Stimulated activated CD8-positive, alpha-beta memory T cell treated with anti-CD3 and anti-CD28 coated beads, Interleukin-2, amount 100 ng/mL, for 1 hour (primary cell): ENCODE data around the gene RBMS3.

Experiments used
- DNase-seq, 2 donors: peaks; one replicate each; pipeline ENCODE4 v3.0.0-alpha.2; 2020; ENCODE audit warnings: low read depth in 2 of 2

The RBMS3 gene

GRCh38 chr3:29679944-29680343, 399.1 kb downstream of the RBMS3 start:
- DNase-seq = no peak

DNA sequence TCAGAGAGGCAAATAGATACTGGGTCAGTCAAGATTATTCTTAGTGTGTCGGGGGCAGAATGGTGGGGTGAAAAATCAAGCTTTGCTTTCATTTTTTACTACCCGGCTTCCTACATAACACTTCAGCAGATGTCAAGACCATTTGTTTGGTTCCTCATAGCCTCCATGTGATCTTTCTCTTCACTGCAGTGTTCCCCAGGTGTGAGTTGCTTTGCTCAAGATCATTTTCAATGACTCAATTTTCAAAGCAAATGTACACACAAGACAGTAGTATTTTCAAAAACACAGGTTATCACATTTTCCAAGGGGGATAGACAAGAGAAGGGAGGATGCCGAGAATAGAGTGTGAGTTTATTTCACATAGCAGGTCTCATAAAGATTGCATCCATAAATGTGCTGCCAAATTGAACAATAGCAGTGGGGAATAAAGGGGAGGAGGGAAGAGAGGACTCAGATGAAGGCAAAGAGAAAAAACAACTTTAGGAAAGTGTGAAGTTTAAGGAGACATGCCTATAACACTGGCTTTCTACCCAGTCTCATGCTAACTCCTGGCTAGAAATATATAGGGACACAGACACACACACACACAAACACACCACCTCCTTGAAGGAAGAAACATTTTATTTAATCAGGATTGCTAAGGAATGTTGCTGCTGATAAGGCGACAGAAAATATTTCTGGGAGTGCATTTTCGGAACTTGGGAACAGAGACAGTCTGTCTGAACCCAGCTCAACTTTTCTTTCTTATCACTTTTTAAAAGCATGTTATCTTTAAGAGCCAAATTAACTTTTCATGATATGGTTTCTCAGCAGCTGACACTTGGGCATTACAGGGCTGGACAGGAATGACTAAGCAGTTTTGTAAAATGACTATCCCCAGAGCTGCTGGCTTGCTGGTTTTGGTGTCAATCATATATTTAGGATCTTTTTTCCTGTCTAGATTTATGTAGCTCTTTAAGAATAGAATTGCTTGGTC, 402.4 kb downstream of the RBMS3 start:
- no peak for DNase-seq

- no peak for DNase-seq
These were observed 406.2 kb downstream of the RBMS3 start for GRCh38 chr3:29686889-29687592.

GRCh38 chr3:29690686-29691353, 409.9 kb downstream of the RBMS3 start:
- no peak for DNase-seq

DNA sequence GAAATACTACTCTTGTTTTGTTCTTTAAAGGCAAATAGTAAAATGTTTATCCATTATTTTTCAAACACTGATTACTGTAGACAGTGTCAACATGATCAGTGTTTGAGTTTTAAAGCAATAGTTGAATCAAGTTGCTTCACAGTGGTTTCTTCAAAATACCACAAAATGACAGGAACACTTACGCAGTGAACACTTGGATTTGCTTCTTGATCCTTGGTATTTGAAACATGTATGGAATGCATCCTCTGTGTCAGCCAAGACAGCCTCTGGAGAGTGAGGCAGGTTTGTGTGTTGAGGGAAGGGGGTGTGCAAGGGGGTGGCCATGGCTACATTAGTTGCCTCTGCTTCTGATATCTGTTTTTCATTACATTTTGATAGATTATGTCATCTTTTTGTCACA, 413.0 kb downstream of the RBMS3 start:
- DNase-seq = no peak

DNA sequence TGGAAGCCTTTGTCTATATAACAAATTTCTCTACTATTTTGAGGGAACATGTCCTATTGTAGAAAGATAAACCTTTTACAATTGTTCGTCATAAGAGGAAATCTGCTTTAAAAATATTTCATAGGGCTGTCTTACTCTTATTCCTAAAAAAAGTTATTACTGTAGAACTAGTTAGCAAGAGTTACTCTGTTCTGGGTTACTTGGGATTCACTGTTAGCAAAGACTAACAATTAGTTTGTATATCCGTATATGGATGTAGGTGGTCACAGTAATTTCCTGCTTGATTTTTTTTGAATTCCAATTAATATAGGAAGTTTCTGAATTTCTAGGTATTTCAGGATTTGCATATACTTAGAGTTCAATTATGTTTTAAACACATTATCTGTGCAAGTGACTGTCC, 413.5 kb downstream of the RBMS3 start:
- no peak for DNase-seq

- no peak for DNase-seq
These were observed 413.9 kb downstream of the RBMS3 start for GRCh38 chr3:29694783-29695182.

GRCh38 chr3:29695201-29695600, 414.3 kb downstream of the RBMS3 start:
- DNase-seq = no peak

- DNase-seq = no peak
These were observed 414.9 kb downstream of the RBMS3 start for GRCh38 chr3:29695643-29696198.

DNA sequence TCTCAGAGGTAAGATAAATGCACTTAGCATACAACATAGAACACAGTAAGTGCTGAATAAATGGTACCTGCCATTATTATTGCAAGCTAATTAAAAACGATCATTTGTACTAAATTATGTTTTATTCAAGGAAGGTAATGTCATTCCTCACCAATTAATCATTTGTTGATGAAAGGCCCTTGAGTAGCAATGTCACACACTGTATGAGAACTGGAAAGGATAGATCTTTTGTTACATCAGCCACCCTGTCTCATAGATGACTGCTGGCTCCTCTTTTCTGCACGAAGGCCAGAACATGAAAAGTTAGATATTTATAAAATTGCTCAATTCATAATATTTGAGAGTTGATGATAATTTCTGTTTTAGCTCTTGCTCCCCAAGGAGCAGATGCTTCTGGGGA, 415.4 kb downstream of the RBMS3 start:
- DNase-seq = no peak

- no peak for DNase-seq
These were observed 417.1 kb downstream of the RBMS3 start for GRCh38 chr3:29697989-29698388.

DNA sequence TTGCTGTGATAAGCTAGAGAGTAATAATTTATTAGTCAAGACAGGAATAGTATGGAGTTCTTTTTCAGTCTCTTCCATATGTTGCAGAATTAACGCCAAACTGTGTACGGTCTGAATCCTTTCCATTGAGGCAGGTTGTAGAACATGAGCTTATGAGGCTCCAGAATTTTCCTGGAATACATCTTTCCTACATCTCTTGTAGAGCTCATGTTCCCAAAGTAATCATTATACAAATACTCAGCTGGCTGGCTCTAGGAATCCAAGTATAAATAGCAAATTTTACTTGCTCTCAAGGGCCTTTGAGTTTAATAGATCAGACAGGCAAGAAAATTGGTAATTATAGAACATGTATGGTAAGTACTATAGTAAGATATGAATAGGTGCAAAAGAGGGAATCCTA, 419.4 kb downstream of the RBMS3 start:
- no peak for DNase-seq

- no peak for DNase-seq
These were observed 420.6 kb downstream of the RBMS3 start for GRCh38 chr3:29701326-29701983.

- DNase-seq = no peak
These were observed 425.3 kb downstream of the RBMS3 start for GRCh38 chr3:29705906-29706844.

- DNase-seq = no peak
These were observed 428.0 kb downstream of the RBMS3 start for GRCh38 chr3:29708884-29709283.

- no peak for DNase-seq
These were observed 430.4 kb downstream of the RBMS3 start for GRCh38 chr3:29711255-29711771.

DNA sequence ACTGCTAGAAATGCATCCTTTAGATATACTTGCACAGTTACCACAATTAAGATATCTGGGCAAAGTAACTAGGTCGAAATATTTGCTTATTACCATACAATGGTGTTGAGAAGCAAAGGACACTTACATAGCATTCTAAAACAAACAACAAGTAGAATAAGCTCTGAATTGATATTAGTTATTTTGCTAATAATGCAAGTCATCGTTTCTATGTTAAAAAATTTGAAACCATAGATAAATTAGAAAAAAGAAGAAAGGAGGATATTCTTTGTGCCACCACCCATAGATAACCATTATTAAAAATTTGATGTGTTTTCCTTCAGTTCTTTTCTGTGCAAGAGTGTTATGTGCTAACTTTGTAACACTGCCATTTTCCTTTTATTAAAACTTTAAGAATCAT, 435.3 kb downstream of the RBMS3 start:
- DNase-seq = no peak

DNA sequence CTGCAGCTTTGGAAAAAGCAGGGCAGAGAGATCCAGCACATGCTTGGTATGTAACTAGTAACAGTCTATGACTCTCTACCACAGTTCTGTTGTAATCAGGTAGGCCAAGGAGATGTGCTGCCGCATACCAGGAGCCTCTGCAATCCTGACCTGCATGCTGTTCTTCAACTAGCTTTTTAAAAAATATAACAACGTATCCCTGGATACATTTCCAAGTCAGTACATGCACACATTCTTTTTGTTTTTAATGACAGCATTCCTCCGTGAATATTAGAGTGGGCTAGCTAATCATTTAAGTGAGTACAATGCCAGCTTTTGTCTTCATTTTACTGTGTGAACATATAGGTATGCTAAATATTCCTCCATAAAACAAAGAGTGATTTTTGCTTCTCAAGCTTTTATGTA, 437.8 kb downstream of the RBMS3 start:
- DNase-seq = no peak

- no peak for DNase-seq
These were observed 439.8 kb downstream of the RBMS3 start for GRCh38 chr3:29720665-29721064.

DNA sequence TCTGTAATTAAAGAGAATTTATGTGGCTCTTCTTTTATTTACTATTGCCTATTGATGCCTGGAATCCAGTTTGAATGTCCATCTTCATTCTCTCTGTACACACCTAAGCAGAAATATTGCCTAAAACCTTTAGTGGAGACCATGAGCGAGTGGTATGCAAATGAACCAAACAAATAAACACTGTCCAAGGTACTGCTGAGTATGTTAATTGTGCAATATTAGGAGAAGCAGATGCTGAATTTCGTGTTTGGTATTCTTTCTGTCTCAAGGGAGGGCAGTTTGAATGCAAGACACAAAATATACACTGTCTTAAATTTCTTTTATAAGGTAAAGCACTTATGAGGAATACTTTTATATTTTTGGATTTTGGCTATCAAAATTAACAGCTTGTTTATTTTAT, 440.9 kb downstream of the RBMS3 start:
- no peak for DNase-seq
